Measurements from ENCODE around the gene LDLRAP1. TPM values are rescaled to one million over a fixed set of nuclear protein-coding genes. Genes with fewer than 3 reads are reported as not detected.

LDLRAP1 gene
- total RNA-seq, 1 donor from 2014 or later, result 34.3 TPM

DNA sequence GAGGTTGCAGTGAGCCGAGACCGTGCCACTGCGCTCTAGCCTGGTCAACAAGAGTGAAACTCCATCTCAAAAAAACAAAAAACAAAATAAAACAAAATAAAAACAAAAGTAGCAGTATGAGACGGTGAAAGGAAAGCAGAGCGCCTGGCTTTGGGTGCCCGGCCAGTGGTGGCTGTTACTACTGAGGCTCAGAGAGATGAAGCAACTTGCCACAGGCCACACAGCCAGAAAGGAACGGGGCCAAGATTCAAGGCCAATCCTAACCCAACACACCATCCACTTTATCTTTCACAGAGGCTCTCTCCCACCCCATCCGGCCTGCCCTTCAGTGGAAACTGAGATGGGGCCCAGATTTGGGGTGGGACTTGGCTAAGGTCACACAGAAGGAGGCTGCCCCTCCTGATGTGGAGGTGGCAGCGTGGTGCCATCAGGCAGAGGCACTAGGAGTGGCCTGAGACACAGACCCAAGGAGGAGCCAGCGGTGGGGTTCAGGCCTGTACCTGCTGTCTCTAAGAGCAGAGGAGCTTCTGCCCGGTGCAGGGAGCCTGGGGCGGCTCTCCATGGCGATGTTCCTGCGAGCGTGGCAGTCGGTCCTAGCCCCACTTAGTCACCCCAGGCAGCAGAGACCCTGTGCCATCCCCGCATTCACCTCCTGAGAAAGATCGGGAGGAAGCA lies 33.2 kb downstream of the LDLRAP1 start:
- Mint-ChIP-seq H3K36me3 (ENCODE audit: unreplicated experiment) (no peaks in the 10 kb centered on the region), H3K4me1 (ENCODE audit: unreplicated experiment) (peaks cover 18% of the 10 kb centered on the region), H3K4me3 (ENCODE audit: unreplicated experiment) (no peak overlapping the region), H3K27ac (ENCODE audit: unreplicated experiment) (no peak overlapping the region), H3K27me3 (ENCODE audit: unreplicated experiment) (no peaks in the 10 kb centered on the region), H3K9me3 (ENCODE audit: unreplicated experiment) (no peaks in the 10 kb centered on the region)
- DNase-seq (ENCODE audit: extremely low spot score, unreplicated experiment), result no peak
- TF ChIP-seq, protein P1, sequence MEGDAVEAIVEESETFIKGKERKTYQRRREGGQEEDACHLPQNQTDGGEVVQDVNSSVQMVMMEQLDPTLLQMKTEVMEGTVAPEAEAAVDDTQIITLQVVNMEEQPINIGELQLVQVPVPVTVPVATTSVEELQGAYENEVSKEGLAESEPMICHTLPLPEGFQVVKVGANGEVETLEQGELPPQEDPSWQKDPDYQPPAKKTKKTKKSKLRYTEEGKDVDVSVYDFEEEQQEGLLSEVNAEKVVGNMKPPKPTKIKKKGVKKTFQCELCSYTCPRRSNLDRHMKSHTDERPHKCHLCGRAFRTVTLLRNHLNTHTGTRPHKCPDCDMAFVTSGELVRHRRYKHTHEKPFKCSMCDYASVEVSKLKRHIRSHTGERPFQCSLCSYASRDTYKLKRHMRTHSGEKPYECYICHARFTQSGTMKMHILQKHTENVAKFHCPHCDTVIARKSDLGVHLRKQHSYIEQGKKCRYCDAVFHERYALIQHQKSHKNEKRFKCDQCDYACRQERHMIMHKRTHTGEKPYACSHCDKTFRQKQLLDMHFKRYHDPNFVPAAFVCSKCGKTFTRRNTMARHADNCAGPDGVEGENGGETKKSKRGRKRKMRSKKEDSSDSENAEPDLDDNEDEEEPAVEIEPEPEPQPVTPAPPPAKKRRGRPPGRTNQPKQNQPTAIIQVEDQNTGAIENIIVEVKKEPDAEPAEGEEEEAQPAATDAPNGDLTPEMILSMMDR (IDR thresholded peaks at IDR 0.05), result no peak

DNA sequence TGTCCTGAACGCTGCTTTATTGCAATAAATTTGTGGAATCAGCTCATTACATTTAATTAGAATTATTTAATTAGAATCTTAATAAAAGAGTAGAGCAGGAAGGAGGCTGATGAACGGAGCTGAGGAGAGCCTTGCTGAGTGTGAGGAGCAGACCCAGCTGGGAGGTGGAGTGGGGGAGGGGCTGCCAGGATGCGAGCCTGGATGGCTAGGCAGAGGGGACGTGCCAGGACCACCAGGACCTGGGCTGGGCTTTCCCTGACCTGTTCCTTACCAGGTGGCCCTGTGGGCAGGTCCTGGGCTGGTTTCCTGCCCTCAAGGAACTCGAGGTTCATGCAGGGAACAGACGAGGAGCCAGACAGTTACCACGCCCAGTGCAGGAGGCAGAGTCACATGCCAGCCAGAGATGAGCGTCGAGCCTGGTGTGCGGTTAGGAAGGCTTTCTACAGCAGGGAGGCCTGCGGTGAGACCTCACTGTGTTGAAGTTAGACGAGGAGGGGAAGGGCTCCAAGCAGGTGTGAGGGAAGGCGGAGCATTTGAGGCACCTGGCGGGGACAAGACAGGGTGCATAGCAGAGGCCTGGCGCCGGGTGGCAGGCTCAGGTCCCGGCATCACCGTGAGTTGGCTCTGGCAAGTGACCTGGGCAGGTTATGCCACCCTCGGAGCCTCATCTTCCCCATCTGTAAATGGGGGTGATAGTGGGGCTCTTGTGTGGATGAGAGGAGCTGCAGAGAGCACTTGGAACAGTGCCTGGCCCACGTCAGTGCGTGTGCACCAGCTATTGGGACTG lies 33.9 kb downstream of the LDLRAP1 start:
- Mint-ChIP-seq H3K4me3 (ENCODE audit: unreplicated experiment) (no peak overlapping the region), H3K27ac (ENCODE audit: unreplicated experiment) (no peak overlapping the region), H3K36me3 (ENCODE audit: unreplicated experiment) (no peaks in the 10 kb centered on the region), H3K27me3 (ENCODE audit: unreplicated experiment) (no peaks in the 10 kb centered on the region), H3K9me3 (ENCODE audit: unreplicated experiment) (no peaks in the 10 kb centered on the region), H3K4me1 (ENCODE audit: unreplicated experiment) (peaks cover 13% of the 10 kb centered on the region)
- TF ChIP-seq, protein P1 (IDR thresholded peaks at IDR 0.05), result no peak
- no peak for DNase-seq (ENCODE audit: extremely low spot score, unreplicated experiment)

DNA sequence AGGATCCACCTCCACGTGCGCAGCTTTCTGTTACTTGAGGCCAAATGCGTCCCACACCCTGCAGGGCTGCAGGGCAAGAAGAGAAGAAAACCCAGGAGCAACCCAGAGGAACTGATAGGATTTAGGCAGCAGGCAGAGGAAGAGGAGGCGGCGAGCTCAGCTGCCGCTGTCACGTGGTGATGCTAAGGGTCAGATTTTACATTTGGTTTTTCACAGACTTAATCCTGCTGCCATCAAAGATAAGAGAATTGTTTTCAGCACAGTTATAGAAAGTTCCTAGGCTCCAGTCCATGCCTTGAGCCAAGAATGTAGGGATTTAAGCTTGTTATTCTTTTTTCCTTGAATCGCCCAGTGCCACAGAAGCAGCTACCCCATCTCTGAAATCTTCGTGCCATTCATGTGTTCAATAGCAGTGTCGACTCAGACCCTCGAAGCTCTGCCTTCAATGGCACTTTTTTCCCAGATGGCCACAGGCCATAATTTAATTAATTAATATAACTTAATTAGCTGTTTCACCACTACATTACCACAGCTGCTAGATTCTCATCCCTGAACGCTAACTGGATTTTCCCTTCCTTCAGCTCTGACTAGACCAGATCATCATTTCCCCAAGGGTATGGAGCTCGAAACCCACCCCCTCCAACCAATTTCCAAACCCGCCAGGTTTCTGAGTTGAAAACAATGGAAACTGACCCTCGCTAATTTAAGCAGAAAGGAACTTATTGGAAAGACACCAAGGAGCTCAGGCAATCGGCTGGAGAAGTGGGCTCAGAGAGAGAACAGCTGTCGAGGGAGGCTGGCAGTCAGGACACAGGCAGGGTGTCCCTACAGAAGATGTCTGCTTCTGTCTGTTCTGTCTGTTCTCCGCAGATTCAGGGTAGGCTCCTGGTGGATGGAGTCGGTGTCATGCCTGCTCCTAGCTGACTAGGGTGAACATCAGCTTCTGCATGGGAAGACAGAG lies 36.2 kb downstream of the LDLRAP1 start:
- Mint-ChIP-seq H3K27me3 (ENCODE audit: unreplicated experiment) (no peaks in the 10 kb centered on the region), H3K4me3 (ENCODE audit: unreplicated experiment) (no peak overlapping the region)

DNA sequence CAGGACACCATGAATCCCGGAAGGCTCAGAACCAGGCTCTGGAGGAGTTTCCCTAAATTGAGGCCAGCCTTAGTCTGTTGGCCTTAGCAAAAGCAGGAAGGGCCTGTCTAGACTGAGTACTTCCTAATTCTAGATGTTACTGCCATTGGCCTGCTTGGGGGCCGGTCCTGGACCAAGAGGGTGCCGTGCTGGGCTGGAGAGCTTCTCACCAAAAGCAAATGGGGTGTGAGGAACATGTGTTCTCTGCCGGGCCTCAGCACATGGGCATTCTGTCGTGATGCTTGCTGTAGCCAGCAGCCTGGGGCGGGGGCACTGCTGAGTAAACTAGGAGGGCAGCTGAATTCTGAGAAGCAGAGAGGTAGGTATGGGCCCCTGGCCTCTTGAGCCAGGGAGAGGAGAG lies 37.5 kb downstream of the LDLRAP1 start:
- H3K9me3 Mint-ChIP-seq (ENCODE audit: unreplicated experiment), result peaks cover 8% of the 10 kb centered on the region
- TF ChIP-seq, protein P1 (IDR thresholded peaks at IDR 0.05), result no peak
- no peaks in the 10 kb centered on the region for H3K36me3 Mint-ChIP-seq (ENCODE audit: unreplicated experiment)
- no peaks in the 10 kb centered on the region for H3K4me1 Mint-ChIP-seq (ENCODE audit: unreplicated experiment)
- no peaks in the 10 kb centered on the region for H3K27me3 Mint-ChIP-seq (ENCODE audit: unreplicated experiment)
- no peak for DNase-seq (ENCODE audit: extremely low spot score, unreplicated experiment)
- H3K27ac Mint-ChIP-seq (ENCODE audit: unreplicated experiment), result no peak overlapping the region
- H3K4me3 Mint-ChIP-seq (ENCODE audit: unreplicated experiment), result no peak overlapping the region

More for the DNA sequence above, 36.2 kb downstream of the LDLRAP1 start:
- DNase-seq (ENCODE audit: extremely low spot score, unreplicated experiment), result no peak
- H3K27ac Mint-ChIP-seq (ENCODE audit: unreplicated experiment), result no peak overlapping the region
- no peaks in the 10 kb centered on the region for H3K36me3 Mint-ChIP-seq (ENCODE audit: unreplicated experiment)
- TF ChIP-seq, protein P1 (IDR thresholded peaks at IDR 0.05), result no peak
- H3K4me1 Mint-ChIP-seq (ENCODE audit: unreplicated experiment), result no peaks in the 10 kb centered on the region
- H3K9me3 Mint-ChIP-seq (ENCODE audit: unreplicated experiment), result peaks cover 8% of the 10 kb centered on the region
